ENCODE results near the gene BCS1L.

GRCh38 chr2:218655751-218656150 is 3.7 kb upstream of the BCS1L start:
- TF ChIP-seq EEA1 (CRISPR knock-in tag; IDR thresholded peaks at IDR 0.05; ENCODE audit: borderline replicate concordance) (no peak), ZSCAN22 (CRISPR knock-in tag; IDR thresholded peaks at IDR 0.05) (no peak), RFXAP (CRISPR knock-in tag; IDR thresholded peaks at IDR 0.05; ENCODE audit: borderline replicate concordance) (no peak), POLR2AphosphoS5 (IDR thresholded peaks at IDR 0.05; ENCODE audit: low read depth, low read length) (no peak), ZNF777 (CRISPR knock-in tag; IDR thresholded peaks at IDR 0.05) (no peak), TFE3 (CRISPR knock-in tag; IDR thresholded peaks at IDR 0.05) (no peak), GABPB1 (CRISPR knock-in tag; IDR thresholded peaks at IDR 0.05) (no peak), HOXD1 (CRISPR knock-in tag; IDR thresholded peaks at IDR 0.05) (no peak)
- TF ChIP-seq, protein P1, sequence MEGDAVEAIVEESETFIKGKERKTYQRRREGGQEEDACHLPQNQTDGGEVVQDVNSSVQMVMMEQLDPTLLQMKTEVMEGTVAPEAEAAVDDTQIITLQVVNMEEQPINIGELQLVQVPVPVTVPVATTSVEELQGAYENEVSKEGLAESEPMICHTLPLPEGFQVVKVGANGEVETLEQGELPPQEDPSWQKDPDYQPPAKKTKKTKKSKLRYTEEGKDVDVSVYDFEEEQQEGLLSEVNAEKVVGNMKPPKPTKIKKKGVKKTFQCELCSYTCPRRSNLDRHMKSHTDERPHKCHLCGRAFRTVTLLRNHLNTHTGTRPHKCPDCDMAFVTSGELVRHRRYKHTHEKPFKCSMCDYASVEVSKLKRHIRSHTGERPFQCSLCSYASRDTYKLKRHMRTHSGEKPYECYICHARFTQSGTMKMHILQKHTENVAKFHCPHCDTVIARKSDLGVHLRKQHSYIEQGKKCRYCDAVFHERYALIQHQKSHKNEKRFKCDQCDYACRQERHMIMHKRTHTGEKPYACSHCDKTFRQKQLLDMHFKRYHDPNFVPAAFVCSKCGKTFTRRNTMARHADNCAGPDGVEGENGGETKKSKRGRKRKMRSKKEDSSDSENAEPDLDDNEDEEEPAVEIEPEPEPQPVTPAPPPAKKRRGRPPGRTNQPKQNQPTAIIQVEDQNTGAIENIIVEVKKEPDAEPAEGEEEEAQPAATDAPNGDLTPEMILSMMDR (CRISPR knock-in tag; IDR thresholded peaks at IDR 0.05), result no peak

Data from HepG2 (cell line).